ENCODE data around the gene CYBC1.
A peak's percentile ranks its signal among the peaks of the same experiment; 100 is the strongest.

Gene CYBC1

DNA sequence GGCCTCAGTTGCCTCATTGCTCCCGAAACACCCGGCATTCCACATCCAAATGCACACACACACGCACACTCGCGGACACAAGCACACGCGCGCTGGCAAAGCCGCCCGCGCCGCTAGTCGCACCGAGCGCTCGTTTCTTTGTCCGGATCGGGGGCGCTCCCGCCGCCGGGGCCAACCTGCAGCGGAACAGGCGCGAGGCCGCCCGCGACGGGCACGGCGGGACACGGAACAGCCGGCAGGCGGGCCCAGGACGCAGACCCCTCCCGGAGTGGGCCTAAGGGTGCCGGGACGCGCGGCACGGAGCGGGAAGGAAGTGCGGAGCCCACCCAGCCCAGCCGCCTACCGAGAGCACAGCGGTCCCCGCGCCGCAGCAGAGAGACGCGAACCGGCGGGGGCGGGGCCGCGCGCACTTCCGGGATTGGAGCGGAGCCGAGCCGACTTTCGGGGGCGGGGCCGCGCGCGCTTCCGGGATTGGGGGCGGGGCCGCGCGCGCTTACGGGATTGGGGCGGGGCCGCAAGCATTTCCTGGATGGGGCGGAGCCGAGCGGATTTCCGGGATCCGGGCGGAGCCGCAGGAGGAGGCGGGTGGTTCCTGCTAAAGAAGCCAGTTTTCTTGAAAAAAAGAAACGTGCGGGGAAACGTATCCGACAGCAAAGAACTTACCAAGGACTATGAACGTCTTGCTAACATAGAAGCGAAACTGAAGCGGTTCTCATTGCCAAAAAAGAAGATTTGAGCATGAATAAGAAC, at the start of gene CYBC1:
CYBC1 (minus strand) TSS at position 396 of the 750 bp plus-strand sequence. CDS start 1,498 bp downstream, outside the sequence.
- DNase-seq, result peak; percentile 58

DNA sequence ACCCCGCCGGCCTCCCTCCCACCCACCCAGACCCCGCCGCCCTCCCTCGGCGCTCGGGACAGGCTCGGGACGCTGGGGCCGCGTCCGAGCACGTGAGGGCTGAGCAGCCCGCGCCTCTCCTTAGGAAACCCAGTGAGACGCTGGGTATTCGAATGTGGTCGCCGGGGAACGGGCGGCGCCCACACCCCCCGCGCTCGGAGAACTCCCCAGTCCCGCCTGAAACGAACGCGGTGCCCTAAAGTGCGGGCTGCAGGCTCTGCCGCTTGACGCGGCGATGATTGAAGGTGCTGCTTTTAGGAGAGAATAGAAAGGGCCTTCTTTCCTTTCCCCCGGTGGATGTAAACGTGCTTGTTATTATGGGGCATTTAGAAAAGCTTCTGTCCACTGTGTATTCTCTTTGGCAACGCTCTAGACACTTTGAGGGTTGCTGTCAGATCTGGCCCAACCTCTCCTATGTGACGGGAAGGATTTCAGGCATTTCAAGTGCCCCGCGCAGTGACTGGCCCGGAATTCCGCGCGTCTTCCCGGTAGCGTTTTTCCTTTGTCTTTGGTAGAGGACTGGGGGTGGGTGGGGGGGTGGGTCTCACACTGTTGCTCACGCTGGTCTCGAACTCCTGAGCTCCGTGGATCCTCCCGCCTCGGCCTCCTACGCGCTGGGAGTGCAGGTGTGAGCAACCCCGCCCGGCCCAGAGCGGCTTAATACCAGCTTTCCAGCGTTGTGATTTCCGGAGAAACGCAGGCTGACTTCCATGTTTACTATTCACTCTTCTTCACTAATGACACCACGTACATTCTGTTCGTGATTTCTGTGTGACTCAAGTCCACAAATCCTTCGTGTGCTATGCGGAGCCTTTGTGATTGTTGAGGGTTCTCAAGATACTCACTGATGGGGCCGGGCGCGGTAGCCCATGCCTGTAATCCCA, 47.2 kb upstream of the CYBC1 start:
- no peak for DNase-seq

DNA sequence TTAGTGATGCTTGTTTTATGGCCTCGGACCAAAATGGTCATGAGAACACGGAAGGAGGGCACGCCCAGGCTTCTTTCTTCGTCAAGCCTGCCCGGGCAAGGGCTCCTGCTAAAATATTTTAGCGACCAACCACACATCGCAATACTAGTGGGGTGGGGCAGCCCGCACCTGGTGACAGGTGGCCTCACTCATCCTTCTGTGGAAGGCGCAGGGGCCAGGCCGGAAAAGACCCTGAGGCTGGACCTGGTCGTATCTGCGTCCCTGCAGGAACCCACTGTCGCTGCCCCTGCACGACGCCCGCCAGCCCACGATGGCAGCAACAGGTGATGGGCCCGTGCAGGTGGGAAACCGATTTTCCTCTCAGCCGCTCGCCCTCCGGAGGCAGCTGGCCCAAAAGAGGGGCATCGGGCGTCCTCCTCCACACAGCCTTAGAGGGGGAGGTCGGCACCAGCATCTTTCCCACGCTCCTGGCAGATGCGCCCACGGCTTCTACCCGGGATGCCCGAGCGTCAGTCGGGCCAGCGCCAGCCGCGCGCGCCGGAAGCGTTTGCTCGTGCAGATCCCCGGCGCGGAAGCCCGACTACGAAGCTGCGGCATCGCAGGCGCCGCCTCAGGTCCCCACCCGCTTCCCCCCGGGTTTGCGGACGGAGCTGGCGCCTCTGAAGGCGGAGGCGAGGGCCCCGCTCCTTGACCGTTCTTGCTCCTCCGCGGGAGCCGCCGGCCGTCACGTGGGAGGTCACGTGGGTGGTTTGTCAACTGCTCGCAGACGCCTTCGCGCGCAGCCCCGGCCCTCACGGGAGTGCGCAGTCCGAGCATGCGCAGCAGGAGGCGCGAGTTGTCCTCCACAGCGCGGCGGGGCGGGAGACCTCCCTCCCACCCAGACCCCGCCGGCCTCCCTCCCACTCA, 46.2 kb upstream of the CYBC1 start:
- DNase-seq, result peak; percentile 71

DNA sequence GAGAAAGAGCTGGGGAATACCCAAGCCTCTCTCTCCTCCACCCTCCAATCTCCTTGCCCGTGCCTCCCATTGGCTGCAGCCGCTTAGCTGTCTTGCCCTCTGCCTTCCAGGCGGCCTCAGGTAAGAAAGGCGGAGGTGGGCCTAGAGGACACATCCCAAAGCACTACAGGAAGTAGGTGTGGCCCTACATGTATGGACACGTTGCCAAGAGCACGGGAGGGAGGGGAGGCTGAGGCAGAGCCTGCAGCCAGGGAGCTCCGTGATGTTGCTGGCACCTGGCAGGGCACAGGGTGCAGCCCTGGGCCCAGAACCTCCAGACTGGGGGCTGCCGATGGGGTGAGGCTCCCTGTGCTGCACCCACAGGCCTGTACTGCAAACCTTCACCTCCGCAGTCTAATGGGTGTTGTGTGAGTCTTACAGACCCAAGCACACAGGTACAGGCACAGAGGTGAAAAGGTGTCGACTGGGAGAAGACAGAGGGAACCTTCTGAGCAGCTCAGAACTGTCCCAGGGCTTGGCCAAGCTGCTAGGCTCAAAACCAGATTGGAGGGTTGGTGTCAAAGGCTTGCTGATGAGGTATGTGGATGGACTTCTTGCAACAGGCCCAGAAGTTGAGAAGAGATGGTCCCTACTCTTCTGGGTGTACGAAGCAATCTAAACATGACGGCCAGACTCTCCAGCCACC, 45.4 kb upstream of the CYBC1 start:
- DNase-seq, result no peak

DNA sequence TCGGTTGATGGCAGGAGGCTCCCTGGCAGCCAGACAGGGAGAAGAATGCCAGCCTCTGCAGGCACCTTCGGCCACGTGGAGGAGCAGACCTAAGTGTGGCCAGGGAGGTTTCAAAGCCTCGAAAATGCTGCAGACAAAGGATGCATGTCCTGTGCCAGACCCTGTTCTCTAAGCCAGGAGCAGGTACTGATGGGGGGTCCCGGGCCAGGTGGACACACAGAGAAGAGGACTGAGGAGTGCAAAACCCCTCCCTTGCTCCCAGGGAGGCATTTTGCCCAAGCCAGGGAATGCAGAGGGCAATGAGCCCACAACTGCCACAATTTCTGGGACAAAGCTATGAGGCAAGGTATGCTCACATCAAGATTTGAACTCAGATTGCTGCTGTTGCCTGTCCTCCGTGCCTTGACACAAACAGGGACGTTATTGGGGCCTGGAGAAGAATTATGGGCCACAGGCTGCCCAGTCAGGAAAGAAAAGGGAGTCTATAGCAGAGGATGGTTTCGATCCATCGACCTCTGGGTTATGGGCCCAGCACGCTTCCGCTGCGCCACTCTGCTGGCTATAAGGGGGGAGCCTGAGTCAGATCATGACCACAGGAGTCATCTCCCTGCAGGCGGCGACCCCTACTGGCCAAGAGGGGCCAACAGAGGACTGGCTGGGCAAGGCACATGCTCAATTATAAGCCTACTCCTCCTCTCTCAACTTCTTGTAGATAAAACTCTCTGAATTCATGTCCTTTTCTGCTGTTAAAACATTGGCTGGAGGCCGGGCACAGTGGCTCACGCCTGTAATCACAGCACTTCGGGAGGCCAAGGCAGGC, 43.9 kb upstream of the CYBC1 start:
- peak; percentile 92 for DNase-seq

DNA sequence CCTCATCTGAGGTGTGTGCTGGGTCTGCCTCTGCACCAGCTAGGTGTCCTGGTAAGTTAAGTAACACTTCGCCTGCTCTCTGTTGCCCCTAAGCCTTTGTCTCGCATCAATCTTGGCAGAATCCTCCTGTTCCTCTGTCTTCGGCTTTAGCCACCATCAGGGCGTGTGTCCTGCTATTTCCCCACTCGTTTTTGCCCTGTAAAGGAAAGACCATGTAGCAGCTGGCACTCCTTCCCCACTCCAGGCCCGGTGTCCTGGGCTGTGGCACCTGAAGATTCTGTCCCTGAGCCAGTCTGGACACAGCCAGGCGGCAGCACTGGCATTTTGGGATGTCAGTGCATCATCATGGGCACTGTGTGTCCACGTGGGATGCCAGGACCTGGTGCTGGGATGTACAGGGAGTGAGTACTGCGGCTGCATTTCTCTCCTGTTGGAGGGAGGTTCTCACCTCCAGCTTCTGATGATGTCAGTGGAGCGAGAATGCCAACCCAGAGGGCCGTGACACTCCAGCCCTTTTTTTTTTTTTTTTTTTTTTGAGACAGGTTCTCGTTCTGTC, 42.8 kb upstream of the CYBC1 start:
- DNase-seq, result no peak

DNA sequence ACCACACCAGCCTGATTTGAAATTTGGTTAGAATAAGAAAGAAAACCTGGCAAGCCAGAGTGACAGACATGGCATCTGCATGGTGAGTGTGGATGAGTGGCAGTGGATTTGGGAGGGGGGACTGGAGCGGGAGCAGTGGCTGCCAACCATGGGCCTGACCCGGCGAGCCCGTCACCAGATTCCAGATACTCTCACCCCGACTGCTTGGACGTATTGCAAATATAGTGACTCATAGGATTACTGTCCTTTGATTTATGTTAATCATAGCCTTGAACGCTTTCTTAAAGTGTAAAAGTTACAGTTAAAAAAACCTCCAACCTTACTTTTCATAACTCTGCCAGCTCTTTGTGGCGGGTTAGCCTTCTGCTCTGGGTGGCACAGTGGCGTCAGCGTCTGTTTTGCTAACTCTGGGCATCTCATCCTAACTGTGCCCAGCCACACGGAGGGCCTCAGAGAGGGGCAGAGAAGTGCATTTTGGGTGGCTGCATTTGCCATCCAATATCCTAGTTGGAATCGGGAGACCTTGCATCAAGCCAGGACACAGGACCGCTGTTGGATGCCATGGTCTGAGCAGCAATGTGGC, 42.2 kb upstream of the CYBC1 start:
- no peak for DNase-seq

DNA sequence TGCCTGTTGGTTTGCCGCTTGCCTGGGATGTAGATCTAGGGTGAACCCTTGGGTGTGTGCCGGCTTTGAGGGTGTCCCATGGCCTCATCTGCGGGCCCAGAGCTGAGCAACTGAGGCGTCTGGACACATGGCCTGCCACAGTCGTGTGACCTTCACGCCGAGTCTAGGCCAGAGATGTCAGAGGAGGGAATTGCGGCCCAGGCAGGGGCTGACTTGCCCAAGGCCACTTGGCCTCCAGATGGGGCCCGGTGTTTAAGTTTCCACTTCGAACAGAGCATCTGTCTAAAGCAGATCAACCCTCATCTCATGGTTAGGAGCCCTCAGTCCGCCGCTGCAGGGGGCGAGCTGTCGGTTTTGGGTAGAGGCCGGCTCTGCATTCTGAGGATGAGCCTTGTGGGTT, 41.0 kb upstream of the CYBC1 start:
- DNase-seq, result no peak

DNA sequence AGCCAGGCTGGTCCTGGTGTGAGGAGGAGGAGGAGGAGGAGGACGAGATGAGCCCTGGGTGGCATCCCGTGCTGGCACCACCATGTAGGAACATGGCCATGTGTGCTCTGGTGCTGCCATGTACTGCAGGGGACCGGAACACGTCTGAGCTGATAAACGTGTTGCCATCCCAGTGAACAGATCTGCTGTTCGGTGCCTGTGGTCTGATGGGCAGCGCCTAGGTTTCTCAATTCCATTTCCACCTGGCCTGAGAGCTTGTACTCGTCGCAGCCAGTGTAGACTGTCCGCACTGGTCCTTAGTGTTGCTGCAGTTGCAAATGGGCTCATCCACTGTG, 40.6 kb upstream of the CYBC1 start:
- no peak for DNase-seq

DNA sequence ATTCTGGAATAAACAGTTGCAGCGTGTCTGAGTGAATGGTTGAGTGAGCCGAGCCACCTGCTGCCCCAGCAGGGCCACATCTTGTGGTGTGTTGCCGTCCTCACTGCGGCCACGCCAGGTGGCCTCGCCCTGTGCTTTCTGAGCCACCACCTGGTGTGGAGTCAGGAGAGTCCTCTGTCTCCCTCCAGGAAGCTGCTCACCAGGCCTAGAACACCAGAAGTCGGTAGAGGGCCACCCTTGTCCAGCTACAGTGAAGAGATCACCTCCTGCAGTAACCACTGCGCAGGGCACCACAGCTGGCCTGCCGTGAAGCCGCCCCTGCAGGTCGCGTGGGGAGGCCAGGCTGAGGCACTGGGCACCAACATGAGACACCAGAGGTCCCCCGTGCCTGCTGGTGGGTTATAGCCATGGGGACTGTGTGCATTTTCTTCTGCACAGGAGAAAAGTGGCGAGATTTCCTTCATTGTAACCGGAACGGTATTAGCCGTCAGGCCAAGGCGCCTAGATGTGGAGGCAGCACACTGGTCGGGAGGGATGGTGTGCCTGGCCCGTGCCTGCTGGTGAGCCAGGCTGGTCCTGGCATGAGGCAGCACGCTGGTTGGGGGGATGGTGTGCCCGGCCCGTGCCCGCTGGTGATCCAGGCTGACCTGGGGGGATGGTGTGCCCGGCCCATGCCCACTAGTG, 40.1 kb upstream of the CYBC1 start:
- no peak for DNase-seq

DNA sequence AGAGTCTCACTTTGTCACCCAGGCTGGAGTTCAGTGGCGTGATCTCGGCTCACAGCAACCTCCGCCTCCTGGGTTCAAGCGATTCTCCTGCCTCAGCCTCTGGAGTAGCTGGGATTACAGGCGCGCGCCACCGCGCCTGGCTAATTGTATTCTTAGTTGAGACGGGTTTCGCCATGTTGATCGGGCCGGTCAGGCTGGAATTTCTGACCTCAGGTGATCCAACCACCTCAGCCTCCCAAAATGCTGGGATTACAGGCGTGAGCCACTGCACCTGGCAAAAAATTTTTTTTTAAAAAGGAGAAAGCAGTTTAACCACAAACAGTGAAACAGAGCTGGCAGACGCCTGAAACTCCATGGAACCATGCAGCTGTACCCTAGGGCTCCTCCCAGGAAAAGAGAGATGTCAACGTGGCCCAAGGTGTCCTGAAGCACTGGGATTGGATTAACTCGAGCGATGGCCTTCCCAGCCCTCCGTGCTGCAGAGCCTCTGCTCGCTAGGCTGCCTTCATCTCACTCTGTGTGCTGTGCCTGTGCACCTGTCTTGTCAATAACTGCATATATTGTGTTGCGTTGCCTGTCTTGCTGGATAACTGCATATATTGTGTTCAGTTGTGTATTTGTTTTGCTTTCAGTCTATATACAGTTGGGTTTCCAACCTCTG, 39.4 kb upstream of the CYBC1 start:
- no peak for DNase-seq

DNA sequence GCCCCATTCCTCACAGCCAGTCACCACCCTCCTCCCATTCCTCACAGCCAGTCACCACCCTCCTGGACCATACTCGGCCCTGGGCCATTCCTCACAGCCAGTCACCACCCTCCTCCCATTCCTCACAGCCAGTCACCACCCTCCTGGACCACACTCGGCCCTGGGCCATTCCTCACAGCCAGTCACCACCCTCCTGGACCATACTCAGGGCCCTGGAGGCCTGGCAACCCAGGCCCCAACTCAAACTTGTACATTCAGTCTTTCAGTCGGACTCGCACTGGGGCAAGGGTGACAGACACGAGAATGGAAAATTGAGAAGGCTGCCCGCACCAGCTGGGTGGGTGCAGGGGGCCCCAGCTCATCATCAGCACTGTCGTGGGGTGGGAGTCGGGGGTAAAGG, 38.6 kb upstream of the CYBC1 start:
- no peak for DNase-seq

DNA sequence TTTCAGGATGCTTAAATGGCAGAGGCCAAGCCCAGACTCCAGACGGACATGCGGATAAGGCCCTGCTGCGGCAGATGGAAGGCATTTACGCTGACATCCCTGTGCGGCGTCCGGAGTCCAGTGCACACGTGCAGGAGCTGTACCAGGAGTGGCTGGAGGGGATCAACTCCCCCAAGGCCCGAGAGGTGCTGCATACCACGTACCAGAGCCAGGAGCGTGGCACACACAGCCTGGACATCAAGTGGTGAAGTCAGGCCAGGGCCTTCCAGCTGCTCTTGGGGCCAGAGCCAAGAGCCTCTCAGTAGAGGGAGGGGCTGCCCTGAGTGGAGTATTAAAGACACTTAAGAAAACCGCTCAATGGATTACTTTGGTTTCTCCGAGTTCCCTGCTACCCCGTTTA, 37.4 kb upstream of the CYBC1 start:
- DNase-seq, result no peak

DNA sequence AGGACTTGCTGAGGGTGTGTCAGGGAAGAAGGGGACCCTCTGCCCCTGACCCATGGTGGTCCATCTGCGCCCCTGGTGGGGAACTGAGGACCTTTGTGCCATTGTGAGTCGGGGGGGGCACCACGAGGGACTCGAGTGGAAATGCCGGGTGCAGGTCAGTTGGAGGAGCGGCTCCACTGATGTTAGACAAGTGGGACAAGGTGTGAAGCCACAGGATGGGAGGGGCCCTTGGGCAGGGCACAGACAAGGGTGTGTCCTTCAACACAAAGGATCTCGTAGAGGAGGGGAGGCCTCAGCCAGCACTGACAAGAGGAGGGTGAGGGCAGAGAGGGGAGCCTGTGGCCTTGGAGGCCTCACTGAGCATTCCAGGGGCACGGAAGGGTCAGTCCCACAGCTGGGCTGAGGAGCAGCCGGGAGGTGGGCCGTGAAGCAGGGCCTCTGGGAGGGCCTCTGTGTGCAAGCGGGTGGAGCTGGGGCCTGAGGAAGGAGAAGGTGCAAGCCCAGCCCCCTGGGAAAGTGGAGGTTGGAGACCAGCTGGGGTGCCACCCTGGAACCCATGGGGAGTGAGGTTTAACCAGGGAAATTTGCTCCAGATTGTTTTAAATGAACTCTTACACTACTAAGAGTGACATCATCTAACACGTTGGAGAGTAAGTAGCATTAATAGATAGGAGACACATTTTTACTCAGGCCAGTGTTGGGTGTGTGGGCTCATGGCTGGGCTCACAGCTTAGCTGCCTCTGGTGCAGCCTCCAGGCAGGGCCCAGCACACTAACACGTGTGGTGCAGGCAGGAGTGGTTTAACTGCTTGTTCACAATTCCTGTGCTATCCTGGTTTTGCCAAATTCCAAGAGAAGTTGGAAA, 35.9 kb upstream of the CYBC1 start:
- no peak for DNase-seq

DNA sequence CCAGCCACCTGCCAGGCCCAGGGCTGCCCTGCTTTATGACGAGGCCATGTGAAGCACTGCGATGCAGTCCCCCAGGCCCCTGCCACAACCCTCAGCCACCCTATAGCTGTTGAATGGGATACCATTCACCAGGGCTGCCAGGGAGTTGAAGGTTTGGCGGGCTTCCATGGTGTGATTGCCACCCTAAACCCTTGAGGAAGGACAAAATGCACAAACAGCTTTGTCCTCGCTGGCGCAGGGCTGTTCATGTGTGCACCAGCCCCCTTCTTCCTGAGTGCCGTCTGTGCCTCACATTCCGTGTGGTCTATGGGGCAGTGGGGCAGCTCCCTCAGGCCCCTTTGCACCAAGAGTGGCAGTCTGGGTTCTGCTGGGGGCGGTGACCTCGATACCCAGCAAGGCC, 33.3 kb upstream of the CYBC1 start:
- DNase-seq, result no peak

DNA sequence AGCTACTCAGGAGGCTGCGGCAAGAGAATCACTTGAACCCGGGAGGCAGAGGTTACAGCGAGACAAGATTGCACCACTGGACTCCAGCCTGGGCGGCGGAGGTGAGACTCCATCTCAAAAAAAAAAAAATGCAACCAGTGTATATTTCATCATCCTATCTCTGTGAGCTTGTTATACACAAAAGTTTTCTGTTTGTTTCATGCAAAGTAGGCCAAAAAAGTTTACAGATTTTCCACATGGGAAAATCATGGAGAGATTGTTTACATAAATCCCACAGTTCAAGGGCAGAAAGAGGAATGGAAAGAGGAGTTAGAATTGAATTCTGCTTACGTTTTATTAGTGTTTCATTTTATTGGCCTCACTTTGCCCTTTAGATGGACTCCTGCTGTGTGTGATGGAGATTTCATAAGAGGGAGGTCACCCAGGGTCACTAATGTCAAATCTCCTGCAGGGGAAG, 32.7 kb upstream of the CYBC1 start:
- DNase-seq, result no peak

DNA sequence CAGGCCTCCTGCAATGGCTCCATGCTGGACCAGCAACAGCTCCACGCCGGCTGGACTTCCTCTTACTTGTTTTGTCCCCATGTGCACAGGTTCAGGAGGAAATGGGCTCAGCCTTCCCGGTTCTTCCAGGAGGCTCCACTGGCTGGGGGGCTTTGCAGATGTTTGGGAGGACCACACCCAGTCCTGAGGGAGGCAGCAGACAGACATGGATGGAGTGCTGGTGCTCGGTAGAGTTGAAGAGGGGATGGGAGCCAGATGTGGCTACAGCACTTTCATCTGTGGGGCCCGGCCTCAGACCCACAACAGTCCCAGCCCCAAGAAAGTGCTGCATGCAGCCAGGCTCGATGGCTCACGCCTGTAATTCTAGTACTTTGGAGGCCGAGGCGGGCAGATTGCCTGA, 29.8 kb upstream of the CYBC1 start:
- DNase-seq, result no peak

DNA sequence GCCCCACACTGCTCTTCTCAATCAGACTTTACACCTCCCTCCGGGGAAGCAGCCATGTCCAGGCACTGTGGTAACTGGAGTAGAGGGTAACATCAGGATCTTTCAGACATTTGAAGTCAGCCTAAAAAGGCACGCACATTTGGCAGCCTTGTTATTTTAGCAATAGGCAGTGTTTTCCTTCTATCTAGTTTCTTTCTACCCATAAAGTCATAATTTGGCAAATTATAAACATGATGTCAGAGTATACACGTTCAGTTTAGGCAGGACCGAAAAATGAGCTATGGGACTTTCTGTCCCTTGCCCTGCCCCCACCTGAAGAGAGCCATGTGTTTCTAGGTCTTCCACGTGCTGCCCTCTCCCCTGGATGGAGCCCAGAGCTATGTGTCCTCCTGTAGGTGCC, 29.1 kb upstream of the CYBC1 start:
- no peak for DNase-seq

DNA sequence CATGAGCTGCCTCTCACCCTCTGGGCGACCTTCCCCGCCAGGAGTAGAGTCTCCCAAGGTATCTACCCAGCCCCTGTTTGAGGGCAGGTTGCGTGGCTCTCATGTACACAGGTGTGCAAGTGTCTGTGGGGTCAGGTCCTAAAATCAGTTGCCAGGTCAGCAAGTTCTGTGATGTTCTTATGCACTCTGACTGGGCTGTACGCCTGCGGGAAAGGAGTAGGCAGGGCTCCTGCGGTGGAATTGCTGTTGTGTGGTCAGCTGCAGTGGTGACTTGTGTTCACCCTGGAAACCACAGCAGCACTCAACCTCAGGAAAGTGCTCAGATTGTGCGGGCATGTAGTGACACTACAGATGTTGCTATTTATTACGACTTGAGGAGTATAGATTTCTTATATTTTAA, 27.4 kb upstream of the CYBC1 start:
- no peak for DNase-seq

Data from DMS 273 treated with DMSO at 0.1 percent for 48 hours (cell line).